GM12873 (cell line): ENCODE measurements around the gene PHF21B.

ENCODE experiments used
- TF ChIP-seq, protein P1 (sequence below): IDR thresholded peaks from 2 replicates; pipeline ENCODE4 v1.5.1; 2012; ENCODE audit warnings: low read depth, mild to moderate bottlenecking, moderate library complexity, low read length, control low read depth; ENCODE audit not compliant: insufficient read depth; ENCODE audit errors: missing control alignments

The PHF21B gene

DNA sequence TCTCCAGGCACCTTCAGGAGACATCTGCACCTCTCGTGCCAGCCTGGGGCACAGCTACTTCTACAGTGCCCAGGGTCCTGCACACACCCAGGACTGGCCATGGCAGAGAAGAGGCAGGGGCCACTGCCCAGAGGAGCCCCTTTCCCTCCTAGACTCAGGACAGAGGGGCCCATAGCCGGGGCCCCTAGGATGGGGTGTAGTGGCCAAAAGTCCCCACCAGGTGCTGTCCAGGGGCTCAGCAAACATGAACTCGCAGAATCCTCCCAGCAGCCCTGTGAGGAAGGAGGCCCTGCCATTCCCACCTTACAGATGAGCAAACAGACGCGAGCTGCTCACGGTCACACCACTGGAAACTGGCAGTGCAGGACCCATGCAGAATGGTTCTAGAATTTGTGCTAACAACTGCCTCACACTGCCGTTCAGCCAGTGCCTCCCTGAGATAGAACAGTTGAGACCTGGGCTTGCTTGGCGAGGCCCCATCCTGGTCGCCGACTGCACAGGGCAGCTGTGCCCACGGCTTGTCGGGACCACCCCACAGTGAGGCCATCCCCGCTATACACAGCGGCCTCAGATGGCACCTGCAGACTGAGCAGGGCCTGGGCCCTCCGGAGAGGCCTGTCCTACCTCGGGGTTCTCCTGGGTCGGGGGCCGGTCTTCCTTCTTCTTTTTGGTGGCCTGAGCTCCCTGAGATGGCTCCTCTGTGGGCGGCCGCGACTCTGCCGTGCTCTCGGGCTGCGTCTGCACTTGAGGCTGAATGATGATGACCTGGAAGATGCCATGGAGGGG lies 96.4 kb downstream of the PHF21B start:
- TF ChIP-seq, protein P1, sequence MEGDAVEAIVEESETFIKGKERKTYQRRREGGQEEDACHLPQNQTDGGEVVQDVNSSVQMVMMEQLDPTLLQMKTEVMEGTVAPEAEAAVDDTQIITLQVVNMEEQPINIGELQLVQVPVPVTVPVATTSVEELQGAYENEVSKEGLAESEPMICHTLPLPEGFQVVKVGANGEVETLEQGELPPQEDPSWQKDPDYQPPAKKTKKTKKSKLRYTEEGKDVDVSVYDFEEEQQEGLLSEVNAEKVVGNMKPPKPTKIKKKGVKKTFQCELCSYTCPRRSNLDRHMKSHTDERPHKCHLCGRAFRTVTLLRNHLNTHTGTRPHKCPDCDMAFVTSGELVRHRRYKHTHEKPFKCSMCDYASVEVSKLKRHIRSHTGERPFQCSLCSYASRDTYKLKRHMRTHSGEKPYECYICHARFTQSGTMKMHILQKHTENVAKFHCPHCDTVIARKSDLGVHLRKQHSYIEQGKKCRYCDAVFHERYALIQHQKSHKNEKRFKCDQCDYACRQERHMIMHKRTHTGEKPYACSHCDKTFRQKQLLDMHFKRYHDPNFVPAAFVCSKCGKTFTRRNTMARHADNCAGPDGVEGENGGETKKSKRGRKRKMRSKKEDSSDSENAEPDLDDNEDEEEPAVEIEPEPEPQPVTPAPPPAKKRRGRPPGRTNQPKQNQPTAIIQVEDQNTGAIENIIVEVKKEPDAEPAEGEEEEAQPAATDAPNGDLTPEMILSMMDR = no peak

DNA sequence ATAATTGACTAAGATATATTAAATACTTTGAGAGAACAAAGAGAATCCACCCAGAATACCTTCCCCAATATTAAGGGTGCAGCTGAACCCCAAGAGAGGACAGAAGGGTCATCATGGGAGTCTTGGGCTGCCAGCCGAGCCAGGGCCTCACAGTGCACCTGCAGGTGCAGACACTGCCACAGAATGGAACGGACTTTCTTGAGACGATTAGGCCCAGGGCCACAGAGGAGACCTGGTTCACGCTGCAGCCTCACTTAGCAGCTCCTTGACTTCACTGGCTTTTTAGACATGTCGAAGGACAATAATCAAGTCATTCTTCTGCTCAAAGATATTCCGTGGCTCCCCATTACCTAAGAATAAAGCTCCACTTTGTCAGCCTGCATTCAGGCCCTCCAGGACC lies 100.6 kb downstream of the PHF21B start:
- TF ChIP-seq, protein P1 = no peak

DNA sequence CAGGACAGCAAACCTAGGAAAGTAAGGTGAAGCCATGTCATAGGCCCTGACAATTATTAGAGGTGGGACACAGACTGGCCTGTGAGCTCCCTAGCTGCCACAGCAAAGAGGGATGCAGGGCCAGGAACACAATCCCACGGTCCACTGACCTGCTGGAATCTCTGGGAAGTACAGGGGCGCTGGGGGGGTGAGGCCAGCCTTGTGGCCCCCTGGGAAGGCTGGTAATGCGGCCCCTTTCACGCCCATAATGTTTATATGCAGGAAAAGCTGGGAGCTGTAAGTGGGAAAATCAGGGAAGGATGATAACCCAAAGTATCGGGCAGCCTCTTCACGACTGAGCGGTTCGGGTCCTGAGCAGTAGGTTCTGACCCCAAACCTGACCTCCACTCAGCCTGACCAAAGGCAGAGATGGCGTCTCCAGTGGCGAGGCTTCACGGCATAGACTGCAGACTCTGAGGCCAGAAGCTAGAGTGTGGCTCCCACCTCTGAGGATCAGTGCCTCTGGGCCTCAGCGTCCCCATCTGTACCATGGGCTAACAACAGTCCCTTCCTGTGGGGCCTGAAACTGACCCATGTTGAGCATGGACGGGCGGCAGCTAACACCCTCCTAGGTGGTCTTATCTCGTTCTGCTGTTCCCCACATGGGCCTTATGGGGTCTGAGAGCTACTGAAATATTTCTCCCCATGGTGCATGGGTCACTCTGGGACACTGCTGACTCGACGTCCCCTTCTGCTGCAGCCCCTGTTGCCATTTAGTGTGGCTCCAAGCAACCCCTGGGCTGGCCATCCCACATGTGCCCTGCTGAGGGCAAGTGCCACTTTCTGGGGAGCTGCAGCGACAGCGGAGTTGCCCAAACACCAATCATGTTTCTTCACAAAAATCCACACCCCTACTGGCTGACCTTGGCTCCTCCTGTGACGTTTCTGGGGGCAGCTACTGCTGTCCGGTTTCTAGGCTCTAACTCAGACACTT lies 101.8 kb downstream of the PHF21B start:
- TF ChIP-seq, protein P1 = no peak

DNA sequence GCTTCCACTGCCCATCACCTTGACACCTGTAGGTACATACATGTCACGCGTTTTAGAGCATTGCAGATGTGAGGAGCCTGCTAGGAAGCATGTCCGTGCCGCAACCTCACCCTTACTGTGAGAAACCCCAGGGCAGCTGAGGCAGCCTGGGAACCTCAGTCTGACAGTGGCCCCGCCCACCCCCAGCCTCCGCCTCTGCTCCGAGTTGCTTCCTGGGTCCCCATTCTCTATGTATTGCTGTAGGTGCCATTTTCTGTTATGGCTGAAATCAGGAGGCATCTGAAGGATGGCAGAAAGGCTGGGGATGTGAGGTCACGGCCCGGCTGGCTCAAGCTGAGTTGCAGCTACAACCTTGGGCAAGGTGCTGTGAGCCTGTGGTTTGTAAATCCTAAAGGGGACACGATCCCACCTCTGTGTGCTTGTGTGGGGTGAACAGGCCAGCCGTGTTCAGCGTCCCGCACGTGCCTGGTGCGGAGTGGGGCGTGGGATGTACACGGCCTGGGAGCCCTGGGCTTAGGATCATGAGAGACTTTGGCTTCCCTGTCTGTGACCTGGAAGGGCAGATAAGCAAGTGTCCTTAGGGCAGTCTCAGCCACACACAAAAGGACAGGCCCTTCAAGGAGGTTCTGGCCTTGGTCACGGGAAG lies 102.7 kb downstream of the PHF21B start:
- TF ChIP-seq, protein P1 = no peak

DNA sequence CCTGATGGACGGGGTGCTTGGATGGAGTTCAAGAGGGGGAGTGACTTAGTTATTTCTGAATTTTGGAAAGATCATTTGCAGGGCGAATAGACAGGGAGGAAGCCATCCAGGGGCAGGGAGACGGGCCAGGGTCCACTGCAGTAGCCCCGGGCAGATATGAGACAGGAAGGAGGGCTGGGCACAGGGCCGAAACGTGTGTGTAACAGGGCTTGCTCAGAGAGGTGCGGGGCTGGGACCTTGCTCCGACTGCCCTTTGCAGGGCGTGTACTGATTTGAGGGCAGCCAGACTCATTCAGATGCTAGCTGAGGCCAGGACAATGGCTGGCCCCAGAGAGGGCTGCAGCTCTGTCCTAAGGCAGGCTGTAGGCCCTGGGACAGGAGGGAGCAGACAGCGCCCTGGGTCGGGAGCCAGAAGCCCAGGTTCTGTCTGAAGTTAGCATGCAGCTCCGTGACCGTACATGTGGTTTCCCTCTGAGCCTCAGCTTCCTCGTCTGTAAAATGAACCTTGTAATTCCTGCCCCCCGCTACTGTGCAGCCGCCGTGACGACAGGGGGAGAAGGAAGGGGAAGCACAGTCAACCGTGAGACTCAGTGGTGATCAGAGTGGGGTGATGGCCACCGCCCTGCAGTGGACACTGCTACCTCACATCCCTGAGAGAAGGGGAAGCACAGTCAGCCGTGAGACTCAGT lies 103.4 kb downstream of the PHF21B start:
- TF ChIP-seq, protein P1 = no peak

DNA sequence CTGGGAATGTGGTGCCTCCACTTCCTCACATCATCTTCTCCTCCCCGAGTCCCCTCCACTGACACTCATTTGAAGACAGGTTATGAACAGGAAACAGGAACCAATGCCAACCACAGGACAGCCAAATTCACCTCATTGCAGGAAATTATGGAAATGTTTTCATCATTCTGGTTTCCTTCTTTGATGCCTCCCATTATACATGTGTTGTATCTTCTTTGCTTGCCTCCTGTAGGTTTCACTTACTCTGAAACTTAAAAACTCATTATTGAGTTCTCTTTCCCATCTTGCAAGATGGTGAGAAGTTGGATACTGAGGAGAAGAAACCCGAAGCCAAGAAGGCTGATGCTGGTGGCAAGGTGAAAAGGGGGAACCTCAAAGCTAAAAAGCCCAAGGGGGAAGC lies 108.5 kb downstream of the PHF21B start:
- TF ChIP-seq, protein P1 = no peak
